Gastrocnemius medialis (tissue), 4 donors: ENCODE measurements around the gene IFNAR2.

ENCODE experiments used
- POLR2A ChIP-seq, 2 donors: fragments of 450-650 bp; IDR thresholded peaks; one replicate each; pipeline ENCODE4 v1.6.1; 2017; ENCODE audit warnings: antibody characterized with exemption in 2 of 2, mild to moderate bottlenecking in 2 of 2, moderate library complexity in 2 of 2
- TF ChIP-seq, protein P1 (sequence below), 5 experiments: fragments of 450-650 bp in 3 of 5; fragments of 200-600 bp in 2 of 5; sonication (generic) in 2 of 5; IDR thresholded peaks in 4 of 5; conservative IDR thresholded peaks in 1 of 5; 1 replicate in 4 of 5; 2 replicates in 1 of 5; pipeline ENCODE4 v1.5.1; 2016 to 2019; ENCODE audit warnings: antibody characterized with exemption in 5 of 5, mild to moderate bottlenecking in 3 of 5, moderate library complexity in 3 of 5

DNA sequence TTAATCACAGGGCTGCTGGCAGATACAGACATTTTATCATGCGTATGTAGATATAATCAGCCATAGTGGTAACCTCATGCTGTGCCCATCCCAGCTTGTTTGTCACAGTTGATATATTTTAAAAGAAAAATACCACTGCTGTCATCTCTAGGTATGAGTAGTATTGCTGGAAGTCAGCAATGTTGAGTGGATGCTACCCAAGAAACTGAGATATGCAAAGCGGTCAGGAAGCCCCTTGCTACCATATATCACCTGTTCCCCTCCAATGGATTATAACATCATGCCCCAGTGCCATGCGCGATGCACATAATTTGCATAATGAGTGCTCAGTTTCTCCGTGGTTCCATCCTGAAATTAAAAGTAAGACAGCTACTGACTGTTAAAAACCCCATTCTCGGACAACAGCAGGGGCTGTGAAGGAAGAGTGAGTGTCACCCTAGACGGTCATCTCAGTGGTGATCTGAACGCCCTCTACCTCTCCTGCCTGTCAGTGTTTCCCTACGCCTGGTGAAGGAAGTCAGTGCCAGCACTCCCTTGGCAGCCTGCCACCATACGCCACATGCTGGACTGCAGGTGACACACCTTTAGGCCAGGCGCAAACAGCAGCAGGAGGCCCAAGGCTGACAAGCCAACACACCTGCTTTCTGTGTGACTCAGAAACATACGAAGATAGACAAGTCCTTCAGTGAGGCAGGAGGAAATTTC is 39.2 kb downstream of the IFNAR2 start:
- TF ChIP-seq, protein P1, sequence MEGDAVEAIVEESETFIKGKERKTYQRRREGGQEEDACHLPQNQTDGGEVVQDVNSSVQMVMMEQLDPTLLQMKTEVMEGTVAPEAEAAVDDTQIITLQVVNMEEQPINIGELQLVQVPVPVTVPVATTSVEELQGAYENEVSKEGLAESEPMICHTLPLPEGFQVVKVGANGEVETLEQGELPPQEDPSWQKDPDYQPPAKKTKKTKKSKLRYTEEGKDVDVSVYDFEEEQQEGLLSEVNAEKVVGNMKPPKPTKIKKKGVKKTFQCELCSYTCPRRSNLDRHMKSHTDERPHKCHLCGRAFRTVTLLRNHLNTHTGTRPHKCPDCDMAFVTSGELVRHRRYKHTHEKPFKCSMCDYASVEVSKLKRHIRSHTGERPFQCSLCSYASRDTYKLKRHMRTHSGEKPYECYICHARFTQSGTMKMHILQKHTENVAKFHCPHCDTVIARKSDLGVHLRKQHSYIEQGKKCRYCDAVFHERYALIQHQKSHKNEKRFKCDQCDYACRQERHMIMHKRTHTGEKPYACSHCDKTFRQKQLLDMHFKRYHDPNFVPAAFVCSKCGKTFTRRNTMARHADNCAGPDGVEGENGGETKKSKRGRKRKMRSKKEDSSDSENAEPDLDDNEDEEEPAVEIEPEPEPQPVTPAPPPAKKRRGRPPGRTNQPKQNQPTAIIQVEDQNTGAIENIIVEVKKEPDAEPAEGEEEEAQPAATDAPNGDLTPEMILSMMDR (IDR thresholded peaks at IDR 0.05 in 4 of 5, conservative IDR thresholded peaks at IDR 0.05 in 1 of 5) = no peak
- no peak for TF ChIP-seq POLR2A (IDR thresholded peaks at IDR 0.05)
